K562 (cell line): ENCODE measurements around the gene ATG4D. TPM values are rescaled to one million over a fixed set of nuclear protein-coding genes. Genes with fewer than 3 reads are reported as not detected.
A peak's percentile ranks its signal among the peaks of the same experiment; 100 is the strongest.

Experiments used
- CXXC5 ChIP-seq: fragments of 250-450 bp; sonication (Bioruptor Pico); IDR thresholded peaks from 2 replicates; pipeline ENCODE4 v1.8.0; 2022; ENCODE audit warnings: inconsistent platforms, mild to moderate bottlenecking, moderate library complexity
- ILF3 ChIP-seq: fragments of 450-650 bp; IDR thresholded peaks from 2 replicates; pipeline ENCODE4 v1.6.1; 2018; ENCODE audit warnings: antibody characterized with exemption, mild to moderate bottlenecking, moderate library complexity, borderline replicate concordance
- JUNB ChIP-seq: fragments of 450-650 bp; formaldehyde crosslinking; conservative IDR thresholded peaks from 2 replicates; pipeline ENCODE4 v1.4.0; 2020; ENCODE audit warnings: mild to moderate bottlenecking
- MCM7 ChIP-seq, 2 experiments: fragments of 450-650 bp; IDR thresholded peaks; 2 replicates each; pipeline ENCODE4 v1.6.1; 2016 to 2018
- MTA2 ChIP-seq: fragments of 450-650 bp; IDR thresholded peaks from 2 replicates; pipeline ENCODE4 v1.6.1; 2016; ENCODE audit warnings: low read depth
- NFE2L1 ChIP-seq: fragments of 450-650 bp; IDR thresholded peaks from 2 replicates; pipeline ENCODE4 v1.6.1; 2016; ENCODE audit warnings: missing genetic modification characterization, low read depth, mild to moderate bottlenecking, missing compliant biosample characterization, moderate library complexity, borderline replicate concordance
- SMARCB1 ChIP-seq: IDR thresholded peaks from 2 replicates; pipeline ENCODE4 v1.6.1; 2011; ENCODE audit warnings: improper control_type of control experiment, low read depth; ENCODE audit not compliant: insufficient read length
- TOE1 ChIP-seq, 2 experiments: fragments of 450-650 bp in 1 of 2; sonication (generic) in 1 of 2; formaldehyde crosslinking in 1 of 2; IDR thresholded peaks; 2 replicates each; pipeline versions ENCODE4 v1.7.1 to v1.8.0; 2016 to 2022; ENCODE audit warnings: borderline replicate concordance in 2 of 2, mild to moderate bottlenecking in 2 of 2, antibody characterized with exemption in 1 of 2, inconsistent platforms in 1 of 2, low read depth in 1 of 2, missing genetic modification reagents in 1 of 2, moderate library complexity in 1 of 2
- ZNF274 ChIP-seq: IDR thresholded peaks from 2 replicates; pipeline ENCODE4 v1.6.1; 2011; ENCODE audit warnings: low read depth, mild to moderate bottlenecking, low read length, moderate library complexity, borderline replicate concordance
- polyA plus RNA-seq, 8 experiments: library from polyadenylated mRNA; depleted of rRNA in 4 of 8; stranded (reverse) in 5 of 8; unstranded in 3 of 8; fragments of >200 nt; fragmentation: Nextera tagmentation in 2 of 8; fragmentation: Illumina TruSeq in 1 of 8; extraction: Ambion mirVana in 2 of 8; extraction: Trizol in 1 of 8; gene quantifications; 2 replicates each; pipeline versions ENCODE4 v1.2.1 to v1.2.3, GENCODE V29; 2011 to 2014; ENCODE audit warnings: inconsistent platforms in 1 of 8, missing spikeins in 1 of 8
- total RNA-seq, 7 experiments: library from RNA; depleted of rRNA in 6 of 7; stranded (reverse); fragments of >200 nt in 6 of 7; fragmentation: Illumina TruSeq in 2 of 7; extraction: Trizol in 2 of 7; gene quantifications; 2 replicates each; pipeline versions ENCODE4 v1.2.1 to v1.2.3, GENCODE V29; 2011 to 2021; ENCODE audit warnings: low replicate concordance in 1 of 7
- TF ChIP-seq, protein P1 (sequence below), 2 experiments: fragments of 450-650 bp in 1 of 2; sonication (generic) in 1 of 2; formaldehyde crosslinking in 1 of 2; IDR thresholded peaks in 1 of 2; conservative IDR thresholded peaks in 1 of 2; 2 replicates each; pipeline versions ENCODE4 v1.6.1 to v1.8.1; 2016 to 2023; ENCODE audit warnings: mild to moderate bottlenecking in 2 of 2, moderate library complexity in 2 of 2, inconsistent platforms in 1 of 2, missing genetic modification reagents in 1 of 2
- TF ChIP-seq, protein P2 (sequence below): fragments of 450-650 bp; formaldehyde crosslinking; IDR thresholded peaks from 2 replicates; pipeline ENCODE4 v1.4.0; 2020; ENCODE audit warnings: mild to moderate bottlenecking, moderate library complexity
- TF ChIP-seq, protein P3 (sequence below): sonication (generic); formaldehyde crosslinking; IDR thresholded peaks from 2 replicates; pipeline ENCODE4 v1.8.0; 2022; ENCODE audit warnings: mild to moderate bottlenecking, missing genetic modification reagents
- TF ChIP-seq, protein P4 (sequence below): fragments of 450-650 bp; IDR thresholded peaks from 2 replicates; pipeline ENCODE4 v1.6.1; 2014; ENCODE audit warnings: low read depth, mild to moderate bottlenecking, moderate library complexity, borderline replicate concordance
- TF ChIP-seq, protein P5 (sequence below): sonication (generic); formaldehyde crosslinking; IDR thresholded peaks from 2 replicates; pipeline ENCODE4 v1.8.0; 2022; ENCODE audit warnings: mild to moderate bottlenecking, missing genetic modification reagents
- TF ChIP-seq, protein P6 (sequence below), 2 experiments: fragments of 450-650 bp; conservative IDR thresholded peaks; 2 replicates each; pipeline ENCODE4 v1.6.1; 2017; ENCODE audit warnings: mild to moderate bottlenecking in 2 of 2, moderate library complexity in 2 of 2
- TF ChIP-seq, protein P7 (sequence below): fragments of 450-650 bp; formaldehyde crosslinking; IDR thresholded peaks from 2 replicates; pipeline ENCODE4 v1.4.0; 2022; ENCODE audit warnings: missing genetic modification characterization

ATG4D gene
- total and polyA plus RNA-seq, 9 of the 15 experiments (the other 6 are each of a cell fraction or from before 2014, with no cell fraction given): 0.51 to 66.1 (median 22.9) TPM

DNA sequence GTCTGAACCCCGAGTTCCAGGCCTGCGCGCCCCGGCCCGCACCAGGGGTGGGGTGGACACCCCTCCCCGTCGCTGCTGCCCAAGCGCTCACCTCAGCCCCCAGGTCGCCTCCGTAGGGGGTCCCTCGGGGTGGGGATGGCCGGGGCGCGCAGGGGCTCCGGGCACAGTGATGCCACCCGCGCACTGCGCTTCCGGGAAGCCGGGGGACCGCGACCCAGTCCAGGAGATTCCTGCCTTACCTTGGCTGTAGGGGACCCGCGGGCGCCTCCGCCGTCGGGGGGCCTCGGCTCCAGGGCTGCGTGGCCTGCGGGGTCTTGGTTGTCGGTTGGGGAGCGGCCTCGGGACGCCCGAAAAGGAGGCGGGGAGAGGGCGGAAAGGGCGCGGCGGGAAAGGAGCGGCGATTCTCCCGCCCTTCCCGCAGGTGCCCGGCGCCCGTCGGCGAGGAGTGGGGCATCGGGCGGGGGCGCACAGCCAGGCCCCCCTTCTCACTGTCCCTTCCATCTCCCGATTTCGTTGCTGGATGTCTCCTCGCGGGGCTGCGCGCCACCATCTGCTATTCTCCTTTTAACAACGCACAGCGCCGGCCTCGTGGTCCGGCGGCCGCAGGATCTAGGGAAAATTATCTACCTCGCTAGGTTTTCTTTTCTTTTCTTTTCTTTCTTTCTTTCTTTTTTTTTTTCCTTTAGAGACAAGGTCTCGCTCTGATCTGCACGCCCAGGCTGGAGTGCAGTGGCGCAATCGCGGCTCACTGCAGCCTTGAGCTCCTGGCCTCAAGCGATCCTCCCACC lies 40.5 kb upstream of the ATG4D start, which contains the start of gene KEAP1 (continued):
- TF ChIP-seq, protein P1, sequence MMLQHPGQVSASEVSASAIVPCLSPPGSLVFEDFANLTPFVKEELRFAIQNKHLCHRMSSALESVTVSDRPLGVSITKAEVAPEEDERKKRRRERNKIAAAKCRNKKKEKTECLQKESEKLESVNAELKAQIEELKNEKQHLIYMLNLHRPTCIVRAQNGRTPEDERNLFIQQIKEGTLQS (IDR thresholded peaks at IDR 0.05): 0 out of 2 replicates have a peak, but pooled peaks have one; percentile 28
- TF ChIP-seq, protein P1 (CRISPR knock-in tag; conservative IDR thresholded peaks at IDR 0.05): 0 out of 2 replicates have a peak, but pooled peaks have one; percentile 49
- TF ChIP-seq, protein P2, sequence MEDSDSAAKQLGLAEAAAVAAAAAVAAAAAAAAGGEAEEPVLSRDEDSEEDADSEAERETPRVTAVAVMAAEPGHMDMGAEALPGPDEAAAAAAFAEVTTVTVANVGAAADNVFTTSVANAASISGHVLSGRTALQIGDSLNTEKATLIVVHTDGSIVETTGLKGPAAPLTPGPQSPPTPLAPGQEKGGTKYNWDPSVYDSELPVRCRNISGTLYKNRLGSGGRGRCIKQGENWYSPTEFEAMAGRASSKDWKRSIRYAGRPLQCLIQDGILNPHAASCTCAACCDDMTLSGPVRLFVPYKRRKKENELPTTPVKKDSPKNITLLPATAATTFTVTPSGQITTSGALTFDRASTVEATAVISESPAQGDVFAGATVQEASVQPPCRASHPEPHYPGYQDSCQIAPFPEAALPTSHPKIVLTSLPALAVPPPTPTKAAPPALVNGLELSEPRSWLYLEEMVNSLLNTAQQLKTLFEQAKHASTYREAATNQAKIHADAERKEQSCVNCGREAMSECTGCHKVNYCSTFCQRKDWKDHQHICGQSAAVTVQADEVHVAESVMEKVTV (CRISPR knock-in tag): no peak
- TF ChIP-seq, protein P3, sequence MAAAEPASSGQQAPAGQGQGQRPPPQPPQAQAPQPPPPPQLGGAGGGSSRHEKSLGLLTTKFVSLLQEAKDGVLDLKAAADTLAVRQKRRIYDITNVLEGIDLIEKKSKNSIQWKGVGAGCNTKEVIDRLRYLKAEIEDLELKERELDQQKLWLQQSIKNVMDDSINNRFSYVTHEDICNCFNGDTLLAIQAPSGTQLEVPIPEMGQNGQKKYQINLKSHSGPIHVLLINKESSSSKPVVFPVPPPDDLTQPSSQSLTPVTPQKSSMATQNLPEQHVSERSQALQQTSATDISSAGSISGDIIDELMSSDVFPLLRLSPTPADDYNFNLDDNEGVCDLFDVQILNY (CRISPR knock-in tag): peak; percentile 94; the same call in 1 of the 2 replicates
- TF ChIP-seq, protein P4, sequence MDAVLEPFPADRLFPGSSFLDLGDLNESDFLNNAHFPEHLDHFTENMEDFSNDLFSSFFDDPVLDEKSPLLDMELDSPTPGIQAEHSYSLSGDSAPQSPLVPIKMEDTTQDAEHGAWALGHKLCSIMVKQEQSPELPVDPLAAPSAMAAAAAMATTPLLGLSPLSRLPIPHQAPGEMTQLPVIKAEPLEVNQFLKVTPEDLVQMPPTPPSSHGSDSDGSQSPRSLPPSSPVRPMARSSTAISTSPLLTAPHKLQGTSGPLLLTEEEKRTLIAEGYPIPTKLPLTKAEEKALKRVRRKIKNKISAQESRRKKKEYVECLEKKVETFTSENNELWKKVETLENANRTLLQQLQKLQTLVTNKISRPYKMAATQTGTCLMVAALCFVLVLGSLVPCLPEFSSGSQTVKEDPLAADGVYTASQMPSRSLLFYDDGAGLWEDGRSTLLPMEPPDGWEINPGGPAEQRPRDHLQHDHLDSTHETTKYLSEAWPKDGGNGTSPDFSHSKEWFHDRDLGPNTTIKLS: peak; percentile 48; the same call in 1 of the 2 replicates
- TF ChIP-seq TOE1 (IDR thresholded peaks at IDR 0.05; ENCODE audit: borderline replicate concordance): peak; percentile 62
- no peak for TF ChIP-seq TOE1 (CRISPR knock-in tag; IDR thresholded peaks at IDR 0.05; ENCODE audit: borderline replicate concordance, low read depth)
- no peak for TF ChIP-seq ILF3
- peak; percentile 55 for TF ChIP-seq CXXC5 (CRISPR knock-in tag)
- no peak for TF ChIP-seq NFE2L1 (tag)
- TF ChIP-seq, protein P5, sequence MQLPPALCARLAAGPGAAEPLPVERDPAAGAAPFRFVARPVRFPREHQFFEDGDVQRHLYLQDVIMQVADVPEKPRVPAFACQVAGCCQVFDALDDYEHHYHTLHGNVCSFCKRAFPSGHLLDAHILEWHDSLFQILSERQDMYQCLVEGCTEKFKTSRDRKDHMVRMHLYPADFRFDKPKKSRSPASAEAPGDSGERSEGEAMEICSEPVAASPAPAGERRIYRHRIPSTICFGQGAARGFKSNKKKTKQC (CRISPR knock-in tag): 0 out of 2 replicates have a peak, but pooled peaks have one; percentile 34
- TF ChIP-seq, protein P6, sequence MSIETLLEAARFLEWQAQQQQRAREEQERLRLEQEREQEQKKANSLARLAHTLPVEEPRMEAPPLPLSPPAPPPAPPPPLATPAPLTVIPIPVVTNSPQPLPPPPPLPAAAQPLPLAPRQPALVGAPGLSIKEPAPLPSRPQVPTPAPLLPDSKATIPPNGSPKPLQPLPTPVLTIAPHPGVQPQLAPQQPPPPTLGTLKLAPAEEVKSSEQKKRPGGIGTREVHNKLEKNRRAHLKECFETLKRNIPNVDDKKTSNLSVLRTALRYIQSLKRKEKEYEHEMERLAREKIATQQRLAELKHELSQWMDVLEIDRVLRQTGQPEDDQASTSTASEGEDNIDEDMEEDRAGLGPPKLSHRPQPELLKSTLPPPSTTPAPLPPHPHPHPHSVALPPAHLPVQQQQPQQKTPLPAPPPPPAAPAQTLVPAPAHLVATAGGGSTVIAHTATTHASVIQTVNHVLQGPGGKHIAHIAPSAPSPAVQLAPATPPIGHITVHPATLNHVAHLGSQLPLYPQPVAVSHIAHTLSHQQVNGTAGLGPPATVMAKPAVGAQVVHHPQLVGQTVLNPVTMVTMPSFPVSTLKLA (conservative IDR thresholded peaks at IDR 0.05): peak; percentile 37 to 71; a peak in 2 of 4 replicates
- no peak for TF ChIP-seq SMARCB1
- TF ChIP-seq JUNB: no peak
- TF ChIP-seq MCM7 (IDR thresholded peaks at IDR 0.05): no peak
- TF ChIP-seq, protein P7, sequence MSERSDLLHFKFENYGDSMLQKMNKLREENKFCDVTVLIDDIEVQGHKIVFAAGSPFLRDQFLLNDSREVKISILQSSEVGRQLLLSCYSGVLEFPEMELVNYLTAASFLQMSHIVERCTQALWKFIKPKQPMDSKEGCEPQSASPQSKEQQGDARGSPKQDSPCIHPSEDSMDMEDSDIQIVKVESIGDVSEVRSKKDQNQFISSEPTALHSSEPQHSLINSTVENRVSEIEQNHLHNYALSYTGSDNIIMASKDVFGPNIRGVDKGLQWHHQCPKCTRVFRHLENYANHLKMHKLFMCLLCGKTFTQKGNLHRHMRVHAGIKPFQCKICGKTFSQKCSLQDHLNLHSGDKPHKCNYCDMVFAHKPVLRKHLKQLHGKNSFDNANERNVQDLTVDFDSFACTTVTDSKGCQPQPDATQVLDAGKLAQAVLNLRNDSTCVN (CRISPR knock-in tag): peak; percentile 20; the same call in 1 of the 2 replicates
- TF ChIP-seq MTA2: no peak
- no peak for TF ChIP-seq ZNF274
